AG04449 (cell line): Measurements from ENCODE around the gene UBTF.

Source experiments
- CTCF ChIA-PET: fragments of 350-600 bp; formaldehyde crosslinking; extraction: SDS; loops from one replicate; lab custom pipeline; 2021; ENCODE audit warnings: antibody characterized with exemption; lab: Yijun Ruan, JAX
- POLR2A ChIA-PET: fragments of 400-600, 350-600 bp; formaldehyde crosslinking; extraction: SDS; loops from one replicate; lab custom pipeline; 2020; ENCODE audit warnings: antibody characterized with exemption, inconsistent platforms; lab: Yijun Ruan, JAX
- DNase-seq: peaks from one replicate; pipeline ENCODE4 v3.0.0-alpha.2; 2010; ENCODE audit warnings: low read depth, low spot score
- H3K4me3 ChIP-seq: 2 replicates; pipeline ENCODE4 v1.5.1; 2011; ENCODE audit warnings: low read depth, mild to moderate bottlenecking, control low read depth, low read length
- TF ChIP-seq, protein P1 (sequence below): IDR thresholded peaks from one replicate; pipeline ENCODE4 v1.5.1; 2011; ENCODE audit warnings: mild to moderate bottlenecking, moderate library complexity, low read length, control low read depth, inconsistent platforms; ENCODE audit not compliant: insufficient read depth; ENCODE audit errors: missing control alignments

The UBTF gene

DNA sequence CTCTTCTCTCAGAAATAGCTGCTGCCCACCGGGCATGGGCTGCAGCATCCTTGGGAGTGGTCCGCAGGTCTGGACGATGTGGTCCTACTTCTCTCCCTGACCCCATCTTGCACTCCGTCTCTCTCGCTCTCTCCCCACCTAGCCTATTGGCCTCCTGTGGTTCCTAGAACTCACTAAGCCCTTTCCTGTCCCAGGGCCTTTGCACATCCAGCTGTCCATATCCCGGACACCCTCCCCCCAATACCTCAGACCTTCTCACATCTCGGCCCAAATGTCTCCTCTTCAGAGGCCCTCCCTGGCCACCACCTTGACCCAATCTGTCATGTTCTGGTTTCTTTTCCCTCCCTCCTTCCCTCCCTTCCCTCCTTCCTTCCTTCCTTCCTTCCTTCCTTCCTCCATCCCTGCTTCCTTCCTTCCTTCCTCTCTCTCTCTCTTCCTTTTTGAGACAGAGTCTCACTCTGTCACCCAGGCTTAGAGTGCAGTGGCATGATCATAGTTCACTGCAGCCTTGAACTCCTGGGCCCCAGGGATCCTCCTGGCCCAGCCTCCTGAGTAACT is 43.9 kb upstream of the UBTF start:
- TF ChIP-seq, protein P1, sequence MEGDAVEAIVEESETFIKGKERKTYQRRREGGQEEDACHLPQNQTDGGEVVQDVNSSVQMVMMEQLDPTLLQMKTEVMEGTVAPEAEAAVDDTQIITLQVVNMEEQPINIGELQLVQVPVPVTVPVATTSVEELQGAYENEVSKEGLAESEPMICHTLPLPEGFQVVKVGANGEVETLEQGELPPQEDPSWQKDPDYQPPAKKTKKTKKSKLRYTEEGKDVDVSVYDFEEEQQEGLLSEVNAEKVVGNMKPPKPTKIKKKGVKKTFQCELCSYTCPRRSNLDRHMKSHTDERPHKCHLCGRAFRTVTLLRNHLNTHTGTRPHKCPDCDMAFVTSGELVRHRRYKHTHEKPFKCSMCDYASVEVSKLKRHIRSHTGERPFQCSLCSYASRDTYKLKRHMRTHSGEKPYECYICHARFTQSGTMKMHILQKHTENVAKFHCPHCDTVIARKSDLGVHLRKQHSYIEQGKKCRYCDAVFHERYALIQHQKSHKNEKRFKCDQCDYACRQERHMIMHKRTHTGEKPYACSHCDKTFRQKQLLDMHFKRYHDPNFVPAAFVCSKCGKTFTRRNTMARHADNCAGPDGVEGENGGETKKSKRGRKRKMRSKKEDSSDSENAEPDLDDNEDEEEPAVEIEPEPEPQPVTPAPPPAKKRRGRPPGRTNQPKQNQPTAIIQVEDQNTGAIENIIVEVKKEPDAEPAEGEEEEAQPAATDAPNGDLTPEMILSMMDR = no peak
- CTCF ChIA-PET = no interaction called here
- DNase-seq = no peak
- POLR2A ChIA-PET = no interaction called here
- no peak overlapping the region for H3K4me3 ChIP-seq

DNA sequence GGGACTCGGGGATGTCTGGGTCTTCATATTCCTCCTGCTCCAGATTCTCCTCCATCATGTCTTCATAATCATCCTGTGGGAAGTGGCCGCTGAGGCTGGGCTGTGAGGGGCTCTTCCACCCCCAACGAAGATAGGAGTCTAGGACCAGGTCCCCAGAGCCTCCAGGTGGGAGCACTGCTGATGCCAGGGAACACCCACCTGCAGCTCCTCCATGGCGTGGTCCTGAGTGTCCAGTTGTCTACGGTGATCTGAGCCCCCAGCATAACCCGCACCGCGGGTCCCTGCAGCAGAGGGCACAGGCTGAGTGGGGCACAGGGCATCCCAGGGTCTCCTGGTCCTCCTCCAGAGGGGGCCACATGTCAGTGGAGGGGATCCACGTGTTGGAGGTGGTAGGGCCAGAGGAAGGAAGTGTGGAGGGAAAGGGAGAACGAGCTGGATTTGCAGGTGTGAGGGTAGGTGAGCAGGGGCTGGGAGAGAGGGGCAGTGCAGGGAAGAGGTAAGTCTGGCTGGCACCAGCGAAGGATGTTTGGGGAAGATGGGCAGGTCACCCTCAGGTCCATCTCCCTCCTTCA is 43.3 kb upstream of the UBTF start:
- TF ChIP-seq, protein P1 = no peak
- DNase-seq = no peak
- no peak overlapping the region for H3K4me3 ChIP-seq
- CTCF ChIA-PET = no interaction called here
- POLR2A ChIA-PET = no interaction called here

DNA sequence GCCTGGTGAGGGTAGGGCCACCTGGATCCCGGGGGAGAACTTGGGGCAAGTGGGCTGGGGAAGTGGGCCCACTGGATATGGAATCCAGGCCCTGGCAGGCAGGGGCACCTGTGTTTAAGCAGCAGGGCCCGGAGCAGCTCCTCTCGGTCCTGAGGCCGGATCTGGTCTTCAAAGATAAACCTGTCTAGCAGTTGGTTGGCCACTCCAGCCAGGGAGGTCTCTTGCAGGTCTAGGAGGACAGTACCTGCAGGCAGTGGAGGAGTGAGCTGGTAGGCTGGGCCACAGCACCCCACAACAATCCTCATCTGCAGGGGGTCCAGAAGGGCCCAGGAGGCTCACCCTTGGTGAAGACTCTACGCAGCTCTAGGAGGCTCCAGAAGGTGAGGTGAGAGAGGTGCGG is 40.8 kb upstream of the UBTF start:
- ChIA-PET CTCF (interaction anchor here (0.5 to 1.2 kb wide), 3 partner anchors 8 to 65 kb away, joined by 3 read pairs; no protein-coding TSS in a partner anchor), POLR2A (no interaction called here)
- H3K4me3 ChIP-seq = no peak overlapping the region
- no peak for DNase-seq
- TF ChIP-seq, protein P1 = no peak

DNA sequence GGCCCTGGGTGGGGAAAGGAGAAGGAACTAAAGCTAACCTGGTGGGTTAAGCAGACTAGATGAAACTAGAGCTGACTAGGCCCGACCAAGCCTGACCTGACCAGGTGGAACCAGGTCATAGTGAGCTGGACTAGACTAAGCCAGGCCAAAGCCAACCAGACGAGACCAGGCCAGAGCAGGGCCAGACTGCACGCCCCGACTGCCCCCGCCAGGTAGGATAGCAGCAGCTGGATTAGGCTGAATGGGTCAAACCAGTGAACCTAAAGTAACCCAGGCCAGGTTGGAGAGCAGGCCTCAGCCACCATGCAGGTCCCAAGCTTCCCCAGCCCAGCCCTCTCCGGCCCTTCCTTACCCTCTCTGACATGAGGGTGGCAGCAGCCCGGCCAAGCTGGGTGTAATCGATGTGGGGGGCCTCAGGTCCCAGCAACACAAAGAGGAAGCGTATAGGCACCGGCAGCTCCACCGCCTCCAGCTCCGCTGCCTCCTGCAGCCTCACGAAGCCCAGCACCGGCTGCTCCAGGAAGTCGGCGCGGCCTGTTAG is 39.4 kb upstream of the UBTF start:
- no peak for DNase-seq
- POLR2A ChIA-PET = no interaction called here
- CTCF ChIA-PET = no interaction called here
- H3K4me3 ChIP-seq = no peak overlapping the region
- TF ChIP-seq, protein P1 = no peak

DNA sequence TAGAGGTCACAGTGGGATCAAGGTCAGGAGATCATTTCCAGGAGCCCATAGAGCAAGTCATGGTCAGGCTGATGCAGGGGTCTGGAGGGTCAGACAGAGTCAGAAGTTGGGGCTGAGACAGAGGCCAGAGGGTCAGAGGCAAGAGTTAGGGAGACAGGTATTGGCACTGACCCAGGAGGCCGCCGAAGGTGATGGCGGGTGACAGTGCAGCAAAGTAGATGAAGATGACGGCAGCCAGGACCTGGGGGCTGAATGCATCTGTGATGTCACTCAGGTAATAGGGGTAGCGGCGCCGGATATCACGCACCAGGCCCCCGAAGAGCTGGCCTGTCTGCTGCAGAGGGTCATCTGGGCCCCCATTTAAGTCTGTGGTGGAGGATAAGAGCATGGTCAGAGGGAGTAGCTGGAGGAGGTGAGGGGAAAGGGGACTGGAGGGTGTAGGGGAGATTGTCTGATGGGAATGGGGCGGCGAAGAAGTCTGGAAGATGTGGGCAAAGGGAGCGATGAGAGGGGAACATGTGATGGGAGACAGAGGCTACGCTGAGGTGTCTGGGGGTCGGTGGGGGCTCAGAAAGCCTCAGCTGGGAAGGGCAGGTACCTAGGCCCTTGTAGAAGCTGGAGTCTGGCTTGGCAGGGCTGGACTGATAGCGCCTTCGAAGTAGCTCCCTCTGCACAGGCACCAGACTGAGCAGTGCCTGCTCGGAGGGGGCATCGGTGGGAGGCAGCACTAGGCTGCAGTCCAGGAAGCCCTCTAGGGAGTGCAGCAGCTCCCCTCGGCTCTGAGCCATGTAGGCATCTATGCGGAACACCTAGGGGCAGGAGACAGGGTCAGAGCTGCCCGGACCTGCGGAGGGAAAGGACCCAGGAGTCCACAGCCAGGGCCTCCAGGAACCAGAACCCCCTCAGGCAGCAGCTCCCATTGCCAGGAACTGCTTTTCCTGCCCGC is 38.6 kb upstream of the UBTF start:
- no peak for DNase-seq
- H3K4me3 ChIP-seq = no peak overlapping the region
- TF ChIP-seq, protein P1 = no peak
- CTCF ChIA-PET = no interaction called here
- POLR2A ChIA-PET = no interaction called here

DNA sequence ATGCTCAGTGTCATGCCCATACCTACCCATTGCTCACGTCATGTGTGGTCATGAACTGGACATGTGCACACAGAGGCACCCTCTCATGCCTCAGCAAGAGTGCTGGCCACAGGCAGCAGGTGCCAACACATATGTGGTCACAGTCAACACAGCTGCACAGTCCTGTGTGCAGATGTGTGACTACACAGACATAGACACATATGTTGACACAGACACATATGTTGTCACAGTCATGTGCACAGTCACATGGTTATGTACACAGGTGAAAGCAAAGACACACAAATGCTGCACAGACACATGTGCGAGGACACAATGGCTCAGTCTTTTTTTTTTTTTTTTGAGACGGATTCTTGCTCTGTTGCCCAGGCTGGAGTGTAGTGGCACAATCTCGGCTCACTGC is 37.2 kb upstream of the UBTF start:
- H3K4me3 ChIP-seq = no peak overlapping the region
- DNase-seq = no peak
- POLR2A ChIA-PET = no interaction called here
- TF ChIP-seq, protein P1 = no peak
- CTCF ChIA-PET = no interaction called here
